Thoracic aorta (tissue), 2 donors: ENCODE measurements around the gene CPSF4L. TPM values are rescaled to one million over a fixed set of nuclear protein-coding genes. Genes with fewer than 3 reads are reported as not detected.

Source experiments
- ATAC-seq: fragments of 150-250 bp; one replicate; pipeline ENCODE4 v1.8.0; 2017; ENCODE audit warnings: low read depth; ENCODE audit not compliant: insufficient number of reproducible peaks, low FRiP score
- DNase-seq: peaks from one replicate; pipeline ENCODE4 v3.0.0-alpha.2; 2020; ENCODE audit warnings: low spot score
- H3K27ac ChIP-seq, 2 donors: fragments of 200-600 bp; sonication (generic); 1 replicate in 1 of 2; 2 replicates in 1 of 2; pipeline ENCODE4 v1.5.1; 2016; ENCODE audit warnings: mild to moderate bottlenecking in 2 of 2, moderate library complexity in 2 of 2
- H3K27me3 ChIP-seq: fragments of 200-600 bp; sonication (generic); replicated peaks from 2 replicates; pipeline ENCODE4 v1.6.0; 2016; ENCODE audit warnings: mild to moderate bottlenecking; ENCODE audit not compliant: insufficient read depth
- H3K36me3 ChIP-seq: fragments of 200-600 bp; sonication (generic); one replicate; pipeline ENCODE4 v1.5.1; 2016
- H3K4me1 ChIP-seq, 2 donors: fragments of 200-600 bp; sonication (generic); 1 replicate in 1 of 2; 2 replicates in 1 of 2; pipeline versions ENCODE4 v1.5.1 to v1.6.0; 2016; ENCODE audit warnings: low read depth in 2 of 2, mild to moderate bottlenecking in 1 of 2; ENCODE audit not compliant: control insufficient read depth in 1 of 2
- H3K4me3 ChIP-seq: fragments of 200-600 bp; sonication (generic); 2 replicates; pipeline ENCODE4 v1.5.1; 2016; ENCODE audit warnings: mild to moderate bottlenecking
- H3K9me3 ChIP-seq: fragments of 200-600 bp; sonication (generic); 2 replicates; pipeline ENCODE4 v1.5.1; 2016
- CTCF ChIP-seq: fragments of 200-600 bp; sonication (generic); IDR thresholded peaks from one replicate; pipeline ENCODE4 v1.5.1; 2019; ENCODE audit warnings: antibody characterized with exemption
- total RNA-seq, 2 donors: library from RNA; depleted of rRNA; stranded (reverse); fragments of >200 nt; gene quantifications; one replicate each; pipeline versions ENCODE4 v1.1.0 to v1.2.3, GENCODE V29; 2016

CPSF4L gene
- total RNA-seq, 2 donors from 2014 or later, result not detected

DNA sequence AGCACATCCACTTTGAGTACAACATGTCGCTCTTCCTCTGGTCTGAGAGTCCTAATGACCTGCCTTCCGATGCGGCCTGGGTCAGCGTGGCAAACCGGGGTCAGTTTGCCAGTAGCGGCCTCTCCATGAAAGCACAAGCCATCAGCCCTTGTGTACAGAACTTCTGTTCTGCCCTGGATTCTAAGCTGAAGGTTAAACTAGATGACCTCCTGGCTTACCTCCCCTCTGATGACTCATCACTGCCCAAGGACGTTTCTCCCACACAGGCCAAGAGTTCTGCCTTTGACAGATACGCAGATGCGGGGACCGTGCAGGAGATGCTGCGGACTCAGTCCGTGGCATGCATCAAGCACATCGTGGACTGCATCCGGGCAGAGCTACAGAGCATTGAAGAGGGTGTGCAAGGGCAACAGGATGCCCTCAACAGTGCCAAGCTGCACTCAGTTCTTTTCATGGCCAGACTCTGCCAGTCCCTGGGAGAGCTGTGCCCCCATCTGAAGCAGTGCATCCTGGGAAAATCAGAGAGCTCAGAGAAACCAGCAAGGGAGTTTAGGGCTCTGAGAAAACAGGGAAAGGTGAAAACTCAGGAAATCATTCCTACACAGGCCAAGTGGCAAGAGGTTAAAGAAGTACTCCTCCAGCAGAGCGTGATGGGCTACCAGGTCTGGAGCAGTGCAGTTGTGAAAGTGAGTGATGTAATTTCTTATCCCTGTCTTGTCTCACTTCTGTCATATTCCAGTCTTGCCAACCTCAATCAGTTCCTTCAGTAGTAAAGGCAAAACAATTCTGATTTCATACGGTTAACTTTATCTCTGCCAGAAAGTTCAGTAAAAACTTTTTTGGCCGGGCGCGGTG lies 60.2 kb downstream of the CPSF4L start:
- no peak overlapping the region for H3K4me3 ChIP-seq

DNA sequence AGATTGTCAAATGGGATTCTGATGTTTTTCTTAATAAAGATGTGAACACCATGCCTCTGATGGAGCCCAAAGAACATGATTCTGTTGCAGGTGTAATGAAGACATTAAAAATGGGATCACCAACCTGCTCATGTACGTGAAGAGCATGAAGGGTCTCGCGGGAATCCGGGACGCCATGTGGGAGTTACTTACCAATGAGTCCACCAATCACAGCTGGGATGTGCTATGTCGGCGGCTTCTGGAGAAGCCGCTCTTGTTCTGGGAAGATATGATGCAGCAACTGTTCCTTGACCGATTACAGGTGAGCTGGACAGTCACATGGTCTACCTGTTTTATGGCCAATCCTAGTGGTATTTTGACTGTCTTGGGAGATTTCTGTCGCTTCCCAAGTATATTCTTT lies 61.2 kb downstream of the CPSF4L start:
- DNase-seq, result no peak
- Histone ChIP-seq H3K36me3 (peaks cover 59% of the 10 kb centered on the region), H3K4me1 (no peaks in the 10 kb centered on the region), H3K27ac (no peak overlapping the region), H3K9me3 (no peaks in the 10 kb centered on the region), H3K27me3 (no peaks in the 10 kb centered on the region), H3K4me3 (no peak overlapping the region)
- TF ChIP-seq CTCF, result no peak
- ATAC-seq, result no peak

More for the DNA sequence above, 60.2 kb downstream of the CPSF4L start:
- H3K27ac ChIP-seq, result no peak overlapping the region
- H3K27me3 ChIP-seq, result no peaks in the 10 kb centered on the region
- peaks cover 66% of the 10 kb centered on the region for H3K36me3 ChIP-seq
- DNase-seq, result no peak
- no peak for ATAC-seq
- H3K9me3 ChIP-seq, result no peaks in the 10 kb centered on the region
- no peaks in the 10 kb centered on the region for H3K4me1 ChIP-seq
- no peak for TF ChIP-seq CTCF

DNA sequence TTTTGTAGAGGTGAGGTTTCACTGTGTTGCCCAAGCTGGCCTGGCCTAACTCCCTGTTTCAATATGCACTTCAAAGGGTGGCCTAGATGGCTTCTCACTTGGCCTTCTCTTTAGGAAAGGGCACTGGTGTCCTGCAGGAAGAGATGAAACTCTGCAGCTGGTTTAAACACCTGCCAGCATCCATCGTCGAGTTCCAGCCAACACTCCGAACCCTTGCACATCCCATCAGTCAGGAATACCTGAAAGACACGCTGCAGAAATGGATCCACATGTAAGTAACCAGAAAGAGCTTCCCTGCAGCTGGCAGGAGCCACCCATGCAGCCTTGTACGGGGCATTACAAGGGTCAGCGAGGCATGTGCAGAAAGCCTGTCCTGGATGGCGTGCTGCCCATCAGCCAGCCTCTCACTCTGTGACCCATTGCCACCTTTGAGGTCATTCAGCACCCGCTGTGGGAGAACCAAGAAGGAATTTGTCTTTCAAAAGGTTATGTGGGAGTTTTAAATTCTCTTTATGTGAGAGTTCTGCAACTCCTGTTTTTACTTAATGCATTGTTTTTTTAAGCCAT lies 61.8 kb downstream of the CPSF4L start:
- TF ChIP-seq CTCF, result no peak
- Histone ChIP-seq H3K36me3 (peaks cover 57% of the 10 kb centered on the region), H3K27ac (no peak overlapping the region), H3K4me3 (no peak overlapping the region), H3K4me1 (peaks cover 0 to 3% of the 10 kb centered on the region in 2 donors), H3K27me3 (no peaks in the 10 kb centered on the region), H3K9me3 (no peaks in the 10 kb centered on the region)
- DNase-seq (no peak), ATAC-seq (no peak)

DNA sequence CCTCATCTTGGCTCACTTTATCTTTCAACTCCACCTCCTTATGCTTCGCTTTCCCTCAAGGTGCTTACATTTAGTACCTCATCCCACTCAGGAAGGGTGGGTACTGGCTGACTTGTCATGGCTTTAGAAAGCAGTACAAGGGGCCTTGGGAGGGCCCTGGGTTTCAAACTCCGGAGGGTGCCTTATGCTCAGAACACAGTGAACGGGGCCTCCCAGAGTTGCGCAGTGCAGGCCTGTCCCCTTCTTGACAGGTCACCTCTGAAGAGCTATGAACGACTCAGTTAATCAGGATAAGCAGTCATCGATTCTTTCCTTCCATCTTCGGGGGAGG lies 62.8 kb downstream of the CPSF4L start:
- peaks cover 57% of the 10 kb centered on the region for H3K36me3 ChIP-seq
- no peak overlapping the region for H3K4me3 ChIP-seq
- ATAC-seq (no peak), DNase-seq (no peak)
- TF ChIP-seq CTCF, result no peak
- no peaks in the 10 kb centered on the region for H3K27me3 ChIP-seq
- H3K9me3 ChIP-seq, result no peaks in the 10 kb centered on the region
- H3K27ac ChIP-seq, result no peak overlapping the region
- H3K4me1 ChIP-seq, result peaks cover 4 to 10% of the 10 kb centered on the region in 2 donors

Other genes with a start within 250 kb of the CPSF4L start
- gene SLC39A11, start 169.2 kb downstream of the CPSF4L start, total RNA-seq, result 10 to 100 TPM; 12.0 to 29.1 TPM
- 1 to 10 TPM in 1 of 2 donors, under 1 TPM in 1; 0.41 to 2.9 TPM for gene SSTR2, start 96.9 kb downstream of the CPSF4L start, total RNA-seq
- gene COG1, start 68.8 kb downstream of the CPSF4L start, total RNA-seq, result 10 to 100 TPM; 32.1 to 34.1 TPM
- gene CDC42EP4, start 50.1 kb upstream of the CPSF4L start, total RNA-seq, result 100 to 1,000 TPM in 1 of 2 donors, 10 to 100 TPM in 1; 73.8 to 134 TPM